K562 (cell line): ENCODE data around the gene RRAD. TPM values are rescaled to one million over a fixed set of nuclear protein-coding genes. Genes with fewer than 3 reads are reported as not detected.

Source experiments
- ATAC-seq: fragments of 200-7000 bp; cut with Tn5 transposase; 3 replicates; pipeline ENCODE4 v1.9.1; 2020; ENCODE audit warnings: moderate library complexity
- BruUV-seq: library from RNA; stranded (reverse); fragments of 400-500 nt; replicated peaks from 2 replicates; lab custom pipeline; 2021; lab: Mats Ljungman, UMichigan
- CTCF ChIA-PET: fragments of 300-600 bp; formaldehyde crosslinking; extraction: SDS; loops from one replicate; lab custom pipeline; 2021; ENCODE audit warnings: low intra/inter-chr PET ratio; lab: Yijun Ruan, JAX
- POLR2A ChIA-PET: fragments of 300-600, 350-650 bp; sonication (Branson Sonifier 250); formaldehyde crosslinking; extraction: SDS; loops from one replicate; lab custom pipeline; 2021; ENCODE audit warnings: antibody characterized with exemption, inconsistent platforms; lab: Yijun Ruan, JAX
- DNase-seq, 4 experiments: peaks; one replicate each; pipeline versions ENCODE4 v3.0.0 to v3.0.0-alpha.2; 2011 to 2018; ENCODE audit warnings: low spot score in 3 of 4, mixed read lengths in 3 of 4; ENCODE audit errors: extremely low read depth in 1 of 4
- FAIRE-seq: peaks from 2 replicates; lab custom pipeline; 2011; peaks lifted over from hg19 to GRCh38; lab: Jason Lieb, UNC
- H2AFZ ChIP-seq: 2 replicates; pipeline ENCODE4 v1.6.0; 2011; ENCODE audit warnings: low read depth, low read length, control low read depth, inconsistent platforms
- H3K27ac ChIP-seq: fragments of 200-600 bp; 3 replicates; pipeline ENCODE4 v1.8.0; 2011; ENCODE audit warnings: low read depth, mild to moderate bottlenecking, control low read depth, inconsistent platforms, low read length, moderate library complexity, mixed read lengths; ENCODE audit errors: extremely low read depth
- H3K27me3 ChIP-seq, 2 experiments: fragments of 300-600 bp in 1 of 2; 2 replicates in 1 of 2; 3 replicates in 1 of 2; pipeline versions ENCODE4 v1.6.0 to v1.8.0; 2011; ENCODE audit warnings: inconsistent platforms in 2 of 2, low read length in 2 of 2, mild to moderate bottlenecking in 1 of 2, mixed read lengths in 1 of 2, moderate library complexity in 1 of 2; ENCODE audit not compliant: control insufficient read depth in 2 of 2, insufficient read depth in 2 of 2
- H3K36me3 ChIP-seq: fragments of 300-600 bp; 3 replicates; pipeline ENCODE4 v1.8.0; 2011; ENCODE audit warnings: mild to moderate bottlenecking, low read length, inconsistent platforms; ENCODE audit not compliant: control insufficient read depth, insufficient read depth
- H3K4me1 ChIP-seq, 2 experiments: fragments of 200-600 bp in 1 of 2; replicated peaks in 1 of 2; 2 replicates in 1 of 2; 3 replicates in 1 of 2; pipeline versions ENCODE4 v1.5.1 to v1.8.0; 2011; ENCODE audit warnings: inconsistent platforms in 2 of 2, low read length in 2 of 2, mild to moderate bottlenecking in 1 of 2, mixed read lengths in 1 of 2, moderate library complexity in 1 of 2; ENCODE audit not compliant: control insufficient read depth in 2 of 2, insufficient read depth in 2 of 2
- H3K4me2 ChIP-seq: 2 replicates; pipeline ENCODE4 v1.6.1; 2011; ENCODE audit warnings: low read length, control low read depth, inconsistent platforms, mixed read lengths; ENCODE audit not compliant: insufficient read depth
- H3K4me3 ChIP-seq: fragments of 200-600 bp; sonication (generic), shearing (Covaris generic); 2 replicates; pipeline ENCODE4 v1.5.1; 2016; ENCODE audit warnings: control low read depth, inconsistent platforms
- H3K79me2 ChIP-seq: fragments of 200-600 bp; 3 replicates; pipeline ENCODE4 v1.8.0; 2011; ENCODE audit warnings: low read length, inconsistent platforms; ENCODE audit not compliant: control insufficient read depth, insufficient read depth
- H3K9ac ChIP-seq, 2 experiments: 2 replicates each; pipeline versions ENCODE4 v1.6.0 to v1.6.1; 2011; ENCODE audit warnings: low read depth in 2 of 2, low read length in 2 of 2, control low read depth in 1 of 2, inconsistent platforms in 1 of 2, mild to moderate bottlenecking in 1 of 2, mixed read lengths in 1 of 2; ENCODE audit not compliant: insufficient read depth in 1 of 2
- H3K9me1 ChIP-seq: one replicate; pipeline ENCODE4 v1.6.0; 2011; ENCODE audit warnings: inconsistent platforms, mild to moderate bottlenecking, low read length, moderate library complexity; ENCODE audit not compliant: control insufficient read depth, insufficient read depth
- H3K9me3 ChIP-seq: replicated peaks from 2 replicates; pipeline ENCODE4 v1.5.1; 2011; ENCODE audit warnings: low read depth, low read length, inconsistent platforms; ENCODE audit not compliant: control insufficient read depth, insufficient read depth
- H4K20me1 ChIP-seq: replicated peaks from 2 replicates; pipeline ENCODE4 v1.6.1; 2011; ENCODE audit warnings: low read length, inconsistent platforms, mixed read lengths; ENCODE audit not compliant: control insufficient read depth, insufficient read depth
- CEBPB ChIP-seq: fragments of 450-650 bp; IDR thresholded peaks from 2 replicates; pipeline ENCODE4 v1.6.1; 2016; ENCODE audit warnings: missing genetic modification characterization, missing compliant biosample characterization
- CEBPG ChIP-seq, 3 experiments: fragments of 200-800 bp in 1 of 3; sonication (Bioruptor generic) in 1 of 3; sonication (generic) in 1 of 3; formaldehyde crosslinking in 1 of 3; IDR thresholded peaks in 2 of 3; conservative IDR thresholded peaks in 1 of 3; 2 replicates each; pipeline versions ENCODE4 v1.6.1 to v1.8.0; 2016 to 2022; ENCODE audit warnings: missing compliant biosample characterization in 2 of 3, missing genetic modification characterization in 2 of 3, mild to moderate bottlenecking in 1 of 3, missing genetic modification reagents in 1 of 3
- EHMT2 ChIP-seq: fragments of 450-650 bp; IDR thresholded peaks from 2 replicates; pipeline ENCODE4 v1.6.1; 2018; ENCODE audit warnings: antibody characterized with exemption
- GTF2E2 ChIP-seq: fragments of 200-800 bp; sonication (Bioruptor generic); IDR thresholded peaks from 2 replicates; pipeline ENCODE4 v1.6.1; 2016; ENCODE audit warnings: missing genetic modification characterization, missing compliant biosample characterization
- WGBS: fragments of 100-300 bp; shearing (Covaris generic); methylation state at CpG from one replicate; pipeline ENCODE4 v1.1.6; 2016; ENCODE audit warnings: low coverage, mixed read lengths; ENCODE audit not compliant: insufficient coverage; ENCODE audit errors: missing lambda C conversion rate; 5-methylcytosine and 5-hydroxymethylcytosine counted together
- in situ Hi-C: fragments of 300-500 bp; cut with MboI; formaldehyde crosslinking; loops from 4 replicates; pipeline ENCODE4 v1.15.0; 2018; ENCODE audit warnings: inconsistent platforms, mixed read lengths
- intact Hi-C: fragments of 100-400 bp; cut with micrococcal nuclease; formaldehyde crosslinking; loops from 2 replicates; pipeline ENCODE4 v1.14.2; 2022
- polyA plus RNA-seq, 8 experiments: library from polyadenylated mRNA; depleted of rRNA in 4 of 8; stranded (reverse) in 5 of 8; unstranded in 3 of 8; fragments of >200 nt; fragmentation: Nextera tagmentation in 2 of 8; fragmentation: Illumina TruSeq in 1 of 8; extraction: Ambion mirVana in 2 of 8; extraction: Trizol in 1 of 8; gene quantifications; 2 replicates each; pipeline versions ENCODE4 v1.2.1 to v1.2.3, GENCODE V29; 2011 to 2014; ENCODE audit warnings: inconsistent platforms in 1 of 8, missing spikeins in 1 of 8
- total RNA-seq, 7 experiments: library from RNA; depleted of rRNA in 6 of 7; stranded (reverse); fragments of >200 nt in 6 of 7; fragmentation: Illumina TruSeq in 2 of 7; extraction: Trizol in 2 of 7; gene quantifications; 2 replicates each; pipeline versions ENCODE4 v1.2.1 to v1.2.3, GENCODE V29; 2011 to 2021; ENCODE audit warnings: low replicate concordance in 1 of 7
- TF ChIP-seq, protein P1 (sequence below): fragments of 450-650 bp; IDR thresholded peaks from 2 replicates; pipeline ENCODE4 v1.7.0; 2016; ENCODE audit warnings: borderline replicate concordance
- TF ChIP-seq, protein P2 (sequence below): fragments of 450-650 bp; formaldehyde crosslinking; IDR thresholded peaks from 2 replicates; pipeline ENCODE4 v1.4.0; 2020; ENCODE audit warnings: mild to moderate bottlenecking

RRAD gene
- total and polyA plus RNA-seq, 9 of the 15 experiments (the other 6 are each of a cell fraction or from before 2014, with no cell fraction given), result 0.09 to 0.20 (median 0.13) TPM; not detected in 5

DNA sequence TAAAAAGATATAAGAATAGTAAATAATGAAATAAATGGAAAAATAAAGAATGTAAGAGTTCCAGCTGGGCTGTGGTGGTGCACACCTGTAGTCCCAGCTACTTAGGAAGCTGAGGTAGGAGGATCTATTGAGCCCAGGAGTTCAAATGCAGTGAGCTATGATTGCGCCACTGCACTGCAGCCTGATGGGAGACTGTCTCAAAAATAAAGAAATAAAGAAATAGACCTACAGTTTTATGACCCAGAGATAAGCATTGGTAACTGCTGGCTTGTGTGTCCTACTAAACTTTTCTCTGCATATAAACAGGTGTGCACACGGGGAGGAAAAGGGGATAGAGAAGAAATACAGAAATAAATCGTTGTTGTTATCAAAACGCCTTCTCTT, 52.8 kb downstream of the RRAD start:
- Histone ChIP-seq H3K79me2 (no peaks in the 10 kb centered on the region), H2AFZ (peak overlapping the region; percentile 92), H3K27me3 (no peaks in the 10 kb centered on the region), H3K4me1 (peaks cover 5 to 16% of the 10 kb centered on the region in 2 experiments; a peak in 3 of 5 replicates), H3K9me3 (no peaks in the 10 kb centered on the region), H3K9me1 (peaks cover 2% of the 10 kb centered on the region), H3K4me2 (peak overlapping the region; percentile 84), H3K4me3 (peak overlapping the region; percentile 20), H3K9ac (peak overlapping the region; percentile 66 to 88; a peak in 3 of 4 replicates), H3K27ac (peak overlapping the region; percentile 68; the same call in 1 of the 3 replicates), H4K20me1 (no peaks in the 10 kb centered on the region), H3K36me3 (no peaks in the 10 kb centered on the region)
- TF ChIP-seq EHMT2 (no peak), CEBPG (CRISPR knock-in tag; IDR thresholded peaks at IDR 0.05) (peak; percentile 45; the same call in 1 of the 2 replicates), CEBPG (tag; conservative IDR thresholded peaks at IDR 0.05 in 1 of 2, IDR thresholded peaks at IDR 0.05 in 1 of 2) (peak in 1 of 2 experiments; percentile 70; a peak in 2 of 4 replicates), CEBPB (tag) (peak; percentile 88), GTF2E2 (0 out of 2 replicates have a peak, but pooled peaks have one; percentile 41)
- TF ChIP-seq, protein P1, sequence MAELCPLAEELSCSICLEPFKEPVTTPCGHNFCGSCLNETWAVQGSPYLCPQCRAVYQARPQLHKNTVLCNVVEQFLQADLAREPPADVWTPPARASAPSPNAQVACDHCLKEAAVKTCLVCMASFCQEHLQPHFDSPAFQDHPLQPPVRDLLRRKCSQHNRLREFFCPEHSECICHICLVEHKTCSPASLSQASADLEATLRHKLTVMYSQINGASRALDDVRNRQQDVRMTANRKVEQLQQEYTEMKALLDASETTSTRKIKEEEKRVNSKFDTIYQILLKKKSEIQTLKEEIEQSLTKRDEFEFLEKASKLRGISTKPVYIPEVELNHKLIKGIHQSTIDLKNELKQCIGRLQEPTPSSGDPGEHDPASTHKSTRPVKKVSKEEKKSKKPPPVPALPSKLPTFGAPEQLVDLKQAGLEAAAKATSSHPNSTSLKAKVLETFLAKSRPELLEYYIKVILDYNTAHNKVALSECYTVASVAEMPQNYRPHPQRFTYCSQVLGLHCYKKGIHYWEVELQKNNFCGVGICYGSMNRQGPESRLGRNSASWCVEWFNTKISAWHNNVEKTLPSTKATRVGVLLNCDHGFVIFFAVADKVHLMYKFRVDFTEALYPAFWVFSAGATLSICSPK, result 0 out of 2 replicates have a peak, but pooled peaks have one; percentile 29
- TF ChIP-seq, protein P2, sequence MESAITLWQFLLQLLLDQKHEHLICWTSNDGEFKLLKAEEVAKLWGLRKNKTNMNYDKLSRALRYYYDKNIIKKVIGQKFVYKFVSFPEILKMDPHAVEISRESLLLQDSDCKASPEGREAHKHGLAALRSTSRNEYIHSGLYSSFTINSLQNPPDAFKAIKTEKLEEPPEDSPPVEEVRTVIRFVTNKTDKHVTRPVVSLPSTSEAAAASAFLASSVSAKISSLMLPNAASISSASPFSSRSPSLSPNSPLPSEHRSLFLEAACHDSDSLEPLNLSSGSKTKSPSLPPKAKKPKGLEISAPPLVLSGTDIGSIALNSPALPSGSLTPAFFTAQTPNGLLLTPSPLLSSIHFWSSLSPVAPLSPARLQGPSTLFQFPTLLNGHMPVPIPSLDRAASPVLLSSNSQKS (CRISPR knock-in tag), result no peak
- FAIRE-seq (no peak), DNase-seq (no peak), ATAC-seq (no peak)
- intact Hi-C loops (loop anchor here (2.0 kb wide), 1 partner anchor 212 kb away; no protein-coding TSS in a partner anchor), in situ Hi-C loops (no loop called here)
- WGBS, result 39% methylated on average over 4 of the region's 4 CpGs
- ChIA-PET POLR2A (interaction anchor here (0.6 to 1.2 kb wide), 7 partner anchors 9 to 466 kb away, joined by 3 to 4 read pairs (median 3); no protein-coding TSS in a partner anchor), CTCF (no interaction called here)
- BruUV-seq, result no TSS peak
